Duodenal mucosa (tissue), 2 donors: ENCODE data around the gene TMEM37.

Source experiments
- H3K27ac ChIP-seq: one replicate; pipeline ENCODE4 v1.7.0; 2013; ENCODE audit warnings: low read depth, low read length
- H3K27me3 ChIP-seq, 2 donors: one replicate each; pipeline ENCODE4 v1.7.0; 2013; ENCODE audit warnings: low read length in 2 of 2, control low read depth in 1 of 2; ENCODE audit not compliant: insufficient read depth in 2 of 2, control insufficient read depth in 1 of 2
- H3K36me3 ChIP-seq, 2 donors: one replicate each; pipeline ENCODE4 v1.7.0; 2013; ENCODE audit warnings: low read length in 2 of 2, control low read depth in 1 of 2; ENCODE audit not compliant: insufficient read depth in 2 of 2, control insufficient read depth in 1 of 2
- H3K4me1 ChIP-seq, 2 donors: one replicate each; pipeline ENCODE4 v1.7.0; 2013; ENCODE audit warnings: low read length in 2 of 2, control low read depth in 1 of 2; ENCODE audit not compliant: insufficient read depth in 2 of 2, control insufficient read depth in 1 of 2
- H3K4me3 ChIP-seq, 2 donors: one replicate each; pipeline ENCODE4 v1.7.0; 2013; ENCODE audit warnings: low read length in 2 of 2, low read depth in 1 of 2
- H3K9ac ChIP-seq, 2 donors: one replicate each; pipeline ENCODE4 v1.7.0; 2013; ENCODE audit warnings: low read length in 2 of 2, low read depth in 1 of 2
- H3K9me3 ChIP-seq, 2 donors: one replicate each; pipeline ENCODE4 v1.7.0; 2013; ENCODE audit warnings: low read length in 2 of 2, control low read depth in 1 of 2; ENCODE audit not compliant: control insufficient read depth in 1 of 2

Gene TMEM37

GRCh38 chr2:119476301-119477112 lies 44.9 kb downstream of the TMEM37 start:
- Histone ChIP-seq H3K4me3 (no peak overlapping the region), H3K27me3 (no peaks in the 10 kb centered on the region), H3K27ac (no peak overlapping the region), H3K36me3 (peaks cover 0 to 3% of the 10 kb centered on the region in 2 donors), H3K9me3 (no peaks in the 10 kb centered on the region), H3K4me1 (peaks cover 15 to 18% of the 10 kb centered on the region in 2 donors), H3K9ac (no peak overlapping the region)

GRCh38 chr2:119477113-119477505 lies 45.5 kb downstream of the TMEM37 start:
- no peak overlapping the region for H3K9ac ChIP-seq
- peaks cover 0 to 3% of the 10 kb centered on the region in 2 donors for H3K36me3 ChIP-seq
- H3K27ac ChIP-seq: no peak overlapping the region

GRCh38 chr2:119478188-119478977 lies 46.7 kb downstream of the TMEM37 start:
- Histone ChIP-seq H3K4me3 (no peak overlapping the region), H3K4me1 (peaks cover 20 to 22% of the 10 kb centered on the region in 2 donors), H3K27ac (no peak overlapping the region), H3K9ac (no peak overlapping the region), H3K27me3 (no peaks in the 10 kb centered on the region), H3K36me3 (peaks cover 0 to 3% of the 10 kb centered on the region in 2 donors), H3K9me3 (no peaks in the 10 kb centered on the region)

More at GRCh38 chr2:119477113-119477505, 45.5 kb downstream of the TMEM37 start:
- Histone ChIP-seq H3K4me1 (peaks cover 20 to 22% of the 10 kb centered on the region in 2 donors), H3K9me3 (no peaks in the 10 kb centered on the region), H3K27me3 (no peaks in the 10 kb centered on the region), H3K4me3 (no peak overlapping the region)

- H3K9ac ChIP-seq: no peak overlapping the region
- no peaks in the 10 kb centered on the region for H3K27me3 ChIP-seq
- peaks cover 0 to 3% of the 10 kb centered on the region in 2 donors for H3K36me3 ChIP-seq
- no peaks in the 10 kb centered on the region for H3K9me3 ChIP-seq
- no peak overlapping the region for H3K4me3 ChIP-seq
- no peak overlapping the region for H3K27ac ChIP-seq
- peaks cover 20 to 22% of the 10 kb centered on the region in 2 donors for H3K4me1 ChIP-seq
Observed at GRCh38 chr2:119478978-119479295, 47.3 kb downstream of the TMEM37 start.

- no peaks in the 10 kb centered on the region for H3K9me3 ChIP-seq
- no peaks in the 10 kb centered on the region for H3K27me3 ChIP-seq
- H3K4me3 ChIP-seq: no peak overlapping the region
- H3K27ac ChIP-seq: no peak overlapping the region
- no peak overlapping the region for H3K9ac ChIP-seq
- H3K36me3 ChIP-seq: peaks cover 0 to 3% of the 10 kb centered on the region in 2 donors
- peaks cover 20 to 23% of the 10 kb centered on the region in 2 donors for H3K4me1 ChIP-seq
Observed at GRCh38 chr2:119480184-119480583, 48.5 kb downstream of the TMEM37 start.

- H3K4me3 ChIP-seq: no peak overlapping the region
- H3K27ac ChIP-seq: no peak overlapping the region
- no peak overlapping the region for H3K9ac ChIP-seq
- peaks cover 20 to 29% of the 10 kb centered on the region in 2 donors for H3K4me1 ChIP-seq
- no peaks in the 10 kb centered on the region for H3K9me3 ChIP-seq
- no peaks in the 10 kb centered on the region for H3K27me3 ChIP-seq
- H3K36me3 ChIP-seq: peaks cover 0 to 3% of the 10 kb centered on the region in 2 donors
Observed at GRCh38 chr2:119480718-119481142, 49.1 kb downstream of the TMEM37 start.

GRCh38 chr2:119481501-119482455 lies 50.1 kb downstream of the TMEM37 start:
- Histone ChIP-seq H3K9me3 (no peaks in the 10 kb centered on the region), H3K4me3 (no peak overlapping the region), H3K9ac (no peak overlapping the region), H3K4me1 (peaks cover 23 to 37% of the 10 kb centered on the region in 2 donors), H3K27ac (no peak overlapping the region), H3K27me3 (no peaks in the 10 kb centered on the region), H3K36me3 (peaks cover 0 to 3% of the 10 kb centered on the region in 2 donors)

GRCh38 chr2:119482481-119483394 lies 51.1 kb downstream of the TMEM37 start:
- Histone ChIP-seq H3K4me3 (no peak overlapping the region), H3K9me3 (no peaks in the 10 kb centered on the region), H3K9ac (no peak overlapping the region), H3K27me3 (no peaks in the 10 kb centered on the region), H3K27ac (no peak overlapping the region), H3K36me3 (peaks cover 0 to 3% of the 10 kb centered on the region in 2 donors), H3K4me1 (peaks cover 32 to 44% of the 10 kb centered on the region in 2 donors)

- Histone ChIP-seq H3K9ac (no peak overlapping the region), H3K27me3 (no peaks in the 10 kb centered on the region), H3K4me1 (peaks cover 38 to 51% of the 10 kb centered on the region in 2 donors), H3K4me3 (no peak overlapping the region), H3K36me3 (peaks cover 0 to 2% of the 10 kb centered on the region in 2 donors), H3K9me3 (no peaks in the 10 kb centered on the region), H3K27ac (no peak overlapping the region)
Observed at GRCh38 chr2:119483395-119483753, 51.7 kb downstream of the TMEM37 start.
